Body of pancreas (tissue), 4 donors: ENCODE results near the gene LPAR1.

Source experiments
- CTCF ChIP-seq, 7 experiments: fragments of 450-650 bp in 4 of 7; fragments of 200-600 bp in 3 of 7; sonication (generic) in 3 of 7; IDR thresholded peaks; one replicate each; pipeline ENCODE4 v1.5.1; 2016 to 2019; ENCODE audit warnings: antibody characterized with exemption in 7 of 7
- POLR2A ChIP-seq, 3 donors: fragments of 450-650 bp; IDR thresholded peaks; one replicate each; pipeline ENCODE4 v1.6.1; 2016; ENCODE audit warnings: antibody characterized with exemption in 3 of 3, mild to moderate bottlenecking in 2 of 3

GRCh38 chr9:110996436-110997220 lies 41.6 kb downstream of the LPAR1 start:
- TF ChIP-seq CTCF (IDR thresholded peaks at IDR 0.05) = no peak
- TF ChIP-seq POLR2A (IDR thresholded peaks at IDR 0.05) = no peak
